Activated CD8-positive, alpha-beta memory T cell treated with anti-CD3 and anti-CD28 coated beads for 1 hour (primary cell): ENCODE measurements around the gene MFGE8.
"Not testable (repeated sequence)": the region's sequence is repeated elsewhere in the genome, so short reads cannot be mapped to it uniquely, and the experiment has no call there.

Experiments used
- DNase-seq, 2 donors: peaks; one replicate each; pipeline ENCODE4 v3.0.0-alpha.2; 2020; ENCODE audit warnings: low read depth in 1 of 2; ENCODE audit errors: extremely low read depth in 1 of 2

Gene MFGE8, protein sequence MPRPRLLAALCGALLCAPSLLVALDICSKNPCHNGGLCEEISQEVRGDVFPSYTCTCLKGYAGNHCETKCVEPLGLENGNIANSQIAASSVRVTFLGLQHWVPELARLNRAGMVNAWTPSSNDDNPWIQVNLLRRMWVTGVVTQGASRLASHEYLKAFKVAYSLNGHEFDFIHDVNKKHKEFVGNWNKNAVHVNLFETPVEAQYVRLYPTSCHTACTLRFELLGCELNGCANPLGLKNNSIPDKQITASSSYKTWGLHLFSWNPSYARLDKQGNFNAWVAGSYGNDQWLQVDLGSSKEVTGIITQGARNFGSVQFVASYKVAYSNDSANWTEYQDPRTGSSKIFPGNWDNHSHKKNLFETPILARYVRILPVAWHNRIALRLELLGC

GRCh38 chr15:88913017-88913849 lies at the start of gene MFGE8:
TSS of gene MFGE8 (minus strand) at chr15:88913379. CDS start at chr15:88913319, 60 bp downstream.
- peak; percentile 25 to 57 for DNase-seq

DNA sequence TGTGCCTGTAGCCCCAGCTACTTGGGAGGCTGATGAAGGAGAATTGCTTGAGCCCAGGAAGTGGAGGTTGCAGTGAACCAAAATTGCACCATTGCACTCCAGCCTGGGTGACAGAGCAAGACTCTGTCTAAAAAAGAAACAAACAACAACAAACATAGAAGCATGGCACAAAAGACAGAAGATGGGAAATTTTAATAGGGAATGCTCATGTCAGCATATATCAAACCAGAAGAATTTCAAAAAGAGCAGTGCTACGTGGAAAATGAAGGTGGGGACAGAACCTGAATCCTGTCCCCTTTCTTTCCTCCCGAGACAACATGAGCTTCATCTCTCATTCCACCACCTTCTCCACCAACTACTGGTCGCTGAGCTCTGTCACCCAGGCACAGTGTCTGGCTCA lies 46.3 kb upstream of the MFGE8 start:
- no peak for DNase-seq

- no peak for DNase-seq
Observed at GRCh38 chr15:88956906-88957305, 43.7 kb upstream of the MFGE8 start.

- DNase-seq, result no peak
Observed at GRCh38 chr15:88956263-88956662, 43.1 kb upstream of the MFGE8 start.

GRCh38 chr15:88954431-88955277 lies 41.5 kb upstream of the MFGE8 start:
- DNase-seq, result no peak

- DNase-seq, result no peak
Observed at GRCh38 chr15:88950600-88951160, 37.5 kb upstream of the MFGE8 start.

- no peak for DNase-seq
Observed at GRCh38 chr15:88949734-88950400, 36.7 kb upstream of the MFGE8 start.

DNA sequence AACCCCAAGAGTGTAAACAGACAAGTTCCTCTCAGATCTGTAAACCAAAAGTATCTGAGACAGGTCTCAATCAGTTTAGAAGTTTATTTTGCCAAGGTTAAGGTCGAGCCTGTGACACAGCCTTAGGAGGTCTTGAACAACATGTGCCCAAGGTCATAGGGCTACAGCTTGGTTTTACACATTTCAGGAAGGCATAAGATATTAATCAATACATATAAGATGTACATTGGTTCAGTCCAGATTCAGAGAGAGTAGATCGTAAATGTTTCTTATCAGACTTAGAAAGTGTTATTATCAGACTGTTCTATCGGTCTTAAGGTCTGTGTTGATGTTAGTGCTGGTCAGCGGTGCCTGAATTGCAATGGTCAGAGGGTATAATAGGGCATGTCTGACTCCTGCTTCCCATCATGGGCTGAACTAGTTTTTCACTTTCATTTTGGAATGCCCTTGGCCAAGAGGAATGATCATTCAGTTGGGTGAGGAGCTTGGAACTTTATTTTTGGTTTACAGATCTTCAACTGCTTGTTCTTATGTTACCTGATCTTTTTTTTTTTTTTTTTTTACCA lies 27.0 kb upstream of the MFGE8 start:
- DNase-seq, result no peak

- DNase-seq, result no peak
Observed at GRCh38 chr15:88939486-88939806, 26.3 kb upstream of the MFGE8 start.

- no peak for DNase-seq
Observed at GRCh38 chr15:88938802-88939485, 25.8 kb upstream of the MFGE8 start.

DNA sequence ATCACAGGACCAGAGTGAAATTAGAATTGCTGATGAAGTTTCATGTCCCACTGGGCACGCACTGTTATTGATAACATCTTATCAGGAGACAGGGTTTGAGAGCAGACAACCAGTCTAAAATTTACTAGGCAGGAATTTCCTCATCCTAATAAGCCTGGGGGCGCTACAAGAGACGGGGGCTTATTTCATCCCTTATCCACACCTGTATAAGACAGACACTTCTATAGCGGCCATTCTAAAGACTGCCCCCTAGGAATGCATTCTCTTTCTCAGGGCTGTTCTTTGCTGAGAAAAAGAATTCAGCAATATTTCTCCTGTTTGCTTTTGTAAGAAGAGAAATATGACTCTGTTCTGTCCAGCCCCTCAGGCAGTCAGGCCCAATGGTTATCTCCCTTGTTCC lies 21.3 kb upstream of the MFGE8 start:
- not testable (repeated sequence) for DNase-seq

GRCh38 chr15:88932875-88933330 lies 19.7 kb upstream of the MFGE8 start:
- DNase-seq, result no peak

- no peak for DNase-seq
Observed at GRCh38 chr15:88932271-88932874, 19.2 kb upstream of the MFGE8 start.

GRCh38 chr15:88930579-88930978 lies 17.4 kb upstream of the MFGE8 start:
- DNase-seq, result no peak

DNA sequence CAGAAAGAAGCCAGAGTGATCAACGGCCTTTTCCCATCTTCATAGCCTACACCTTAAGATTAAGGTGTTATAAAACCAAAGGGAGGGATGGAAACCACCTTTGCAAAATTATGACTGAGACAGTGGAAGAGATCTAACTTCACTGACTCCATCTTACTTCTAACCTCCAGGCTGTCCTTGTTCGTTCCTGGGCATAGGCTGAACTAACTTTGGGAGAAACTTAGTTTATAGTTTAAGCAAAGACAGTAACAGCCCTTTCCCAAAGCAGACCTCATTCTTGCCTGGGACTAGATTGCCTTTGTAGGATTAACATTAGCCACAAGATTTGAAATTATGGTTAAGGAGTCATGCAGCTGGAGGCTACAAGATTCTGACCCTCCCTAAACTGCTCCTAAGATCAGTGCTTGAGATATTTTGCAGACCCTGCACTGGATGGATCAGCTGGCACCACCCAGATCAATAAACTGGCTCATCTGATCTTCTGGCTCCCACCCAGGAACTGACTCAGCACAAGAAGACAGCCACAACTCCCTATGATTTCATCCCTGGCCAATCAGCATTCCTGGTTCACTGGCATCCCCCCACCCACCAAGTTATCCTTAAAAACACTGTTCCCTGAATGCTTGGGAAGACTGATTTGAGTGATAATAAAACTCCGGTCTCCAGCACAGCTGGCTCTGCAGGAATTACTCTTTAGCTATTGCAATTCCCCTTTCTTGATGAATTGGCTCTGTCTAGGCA lies 16.3 kb upstream of the MFGE8 start:
- not testable (repeated sequence) for DNase-seq

DNA sequence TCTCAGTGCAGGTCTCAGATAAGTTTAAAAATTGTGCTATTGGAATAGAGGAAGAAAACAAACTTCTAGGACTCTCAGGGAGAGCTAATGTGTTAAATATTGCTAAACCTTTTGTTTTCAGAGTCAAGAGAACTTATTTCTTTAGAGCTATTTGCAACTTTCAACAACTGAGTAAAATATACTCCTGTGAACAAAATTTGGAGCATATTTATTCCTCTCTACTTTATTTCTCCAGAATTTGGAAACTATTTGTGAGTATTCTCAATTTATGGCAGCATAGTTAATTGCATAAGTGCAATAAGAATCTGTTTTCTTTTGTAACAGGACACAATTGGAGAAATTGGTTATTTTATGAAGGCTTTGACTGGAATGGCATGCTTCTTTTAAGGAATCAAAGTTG lies 15.0 kb upstream of the MFGE8 start:
- not testable (repeated sequence) for DNase-seq

DNA sequence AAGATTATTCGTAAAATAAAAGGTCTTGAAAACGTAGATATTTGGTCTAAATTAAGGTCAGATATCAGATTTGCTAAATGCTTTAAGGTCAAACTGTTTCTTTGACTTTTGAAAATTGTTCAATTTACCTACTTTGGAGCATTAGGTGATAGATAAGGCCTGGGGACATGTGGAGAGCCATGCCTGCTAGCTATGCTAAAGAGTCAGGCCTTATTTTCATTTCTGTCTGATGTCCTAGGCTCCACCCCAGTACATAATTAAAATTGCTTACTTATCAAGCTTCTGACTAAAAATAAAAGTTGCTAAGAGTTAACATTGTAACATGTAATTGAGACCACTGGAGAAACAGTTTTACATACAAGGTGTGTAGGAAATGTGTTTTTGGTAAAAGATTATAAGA lies 12.5 kb upstream of the MFGE8 start:
- not testable (repeated sequence) for DNase-seq

DNA sequence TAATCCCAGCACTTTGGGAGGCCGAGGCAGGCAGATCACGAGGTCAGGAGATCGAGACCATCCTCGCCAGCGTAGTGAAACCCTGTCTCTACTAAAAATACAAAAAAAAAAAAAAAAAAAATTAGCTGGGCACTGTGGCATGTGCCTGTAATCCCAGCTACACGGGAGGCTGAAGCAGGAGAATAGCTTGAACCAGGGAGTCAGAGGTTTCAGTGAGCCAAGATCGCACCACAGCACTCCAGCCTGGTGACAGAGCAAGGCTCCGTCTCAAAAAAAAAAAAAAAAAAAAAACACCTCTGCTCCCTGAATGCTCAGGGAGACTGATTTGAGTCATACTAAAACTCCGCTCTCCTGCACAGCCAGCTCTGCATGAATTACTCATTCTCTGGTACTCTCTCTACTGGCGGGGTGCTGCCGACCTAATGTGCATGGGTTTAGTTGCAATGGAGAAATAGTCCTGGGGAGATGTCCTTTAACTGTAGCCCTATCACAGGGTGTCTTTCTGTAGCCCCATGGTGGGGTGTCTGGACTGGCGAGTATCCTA lies 7.8 kb upstream of the MFGE8 start:
- DNase-seq, result not testable (repeated sequence)
